Right lobe of liver (tissue), 6 donors: ENCODE results near the gene IGF2R. TPM values are rescaled to one million over a fixed set of nuclear protein-coding genes. Genes with fewer than 3 reads are reported as not detected.
A peak's percentile ranks its signal among the peaks of the same experiment; 100 is the strongest.

ENCODE experiments used
- ATAC-seq, 4 donors: fragments of 200-7000 bp; cut with Tn5 transposase; one replicate each; pipeline ENCODE4 v1.9.1; 2020; ENCODE audit warnings: mild to moderate bottlenecking in 4 of 4, moderate library complexity in 4 of 4
- DNase-seq, 3 donors: peaks; one replicate each; pipeline ENCODE4 v3.0.0-alpha.2; 2020
- H3K27ac ChIP-seq, 3 donors: fragments of 200-600 bp; one replicate each; pipeline ENCODE4 v1.8.0; 2022
- H3K27me3 ChIP-seq, 2 donors: fragments of 200-600 bp; one replicate each; pipeline ENCODE4 v1.8.0; 2022
- H3K36me3 ChIP-seq, 4 donors: fragments of 200-600 bp; sonication (generic) in 1 of 4; one replicate each; pipeline versions ENCODE4 v1.5.1 to v1.8.0; 2017 to 2022; ENCODE audit warnings: control low read depth in 1 of 4
- H3K4me1 ChIP-seq, 4 donors: fragments of 200-600 bp; sonication (generic) in 1 of 4; one replicate each; pipeline versions ENCODE4 v1.5.1 to v1.8.0; 2017 to 2022; ENCODE audit warnings: control low read depth in 1 of 4
- H3K4me3 ChIP-seq, 3 donors: fragments of 200-600 bp; one replicate each; pipeline ENCODE4 v1.8.0; 2022
- H3K9me3 ChIP-seq, 4 donors: fragments of 200-600 bp; sonication (generic) in 1 of 4; one replicate each; pipeline versions ENCODE4 v1.5.1 to v1.8.0; 2017 to 2022; ENCODE audit warnings: control low read depth in 1 of 4
- POLR2A ChIP-seq: fragments of 450-650 bp; IDR thresholded peaks from one replicate; pipeline ENCODE4 v1.6.1; 2017; ENCODE audit warnings: antibody characterized with exemption, mild to moderate bottlenecking
- WGBS: methylation state at CpG from one replicate; pipeline ENCODE4 v1.1.6; 2018; ENCODE audit warnings: low coverage, low lambda C conversion rate; ENCODE audit not compliant: insufficient coverage; ENCODE audit errors: missing lambda C conversion rate; 5-methylcytosine and 5-hydroxymethylcytosine counted together
- intact Hi-C, 2 donors: fragments of 100-400 bp; cut with DNase I; formaldehyde crosslinking; loops; one replicate each; pipeline versions ENCODE4 v1.11.2 to v1.14.1; 2022
- total RNA-seq, 6 experiments: library from RNA; depleted of rRNA in 2 of 6; stranded (reverse); fragments of >200 nt in 2 of 6; fragmentation: NEBNext Ultra II Directional in 3 of 6; extraction: Animal tissue kit (Norgen Biotek cat#: 25700) in 3 of 6; gene quantifications; one replicate each; pipeline versions ENCODE4 v1.1.0 to v1.2.4, GENCODE V29; 2016 to 2023
- TF ChIP-seq, protein P1 (sequence below), 4 donors: fragments of 200-600 bp in 3 of 4; fragments of 450-650 bp in 1 of 4; IDR thresholded peaks; one replicate each; pipeline versions ENCODE4 v1.5.1 to v1.8.0; 2016 to 2022; ENCODE audit warnings: antibody characterized with exemption in 4 of 4, mild to moderate bottlenecking in 2 of 4
- donor health status: DM: no; HTN: yes; CAD: no.
- donor health status: DM: no; HTN: no; CAD: no.
- donor health status: DM: no; HTN: no; CAD: no.
- donor health status: DM: no; HTN: yes; CAD: no.
- donor health status: DM: no; HTN: yes; CAD: no.

Gene IGF2R
- total RNA-seq, 6 experiments from 2014 or later, result 50.3 to 81.0 (median 67.1) TPM

- H3K4me1 ChIP-seq, result peaks cover 0 to 59% (median 20%) of the 10 kb centered on the region in 4 donors
- no peaks in the 10 kb centered on the region for H3K27me3 ChIP-seq
- intact Hi-C loops, result no loop called here
- no peaks in the 10 kb centered on the region for H3K9me3 ChIP-seq
- H3K27ac ChIP-seq, result peak overlapping the region; percentile 56 to 74 (median 66)
- peak; percentile 54 to 70 (median 64) for ATAC-seq
- DNase-seq, result peak in 1 of 3 donors; percentile 23
- no peaks in the 10 kb centered on the region for H3K36me3 ChIP-seq
- TF ChIP-seq POLR2A, result no peak
- TF ChIP-seq, protein P1, sequence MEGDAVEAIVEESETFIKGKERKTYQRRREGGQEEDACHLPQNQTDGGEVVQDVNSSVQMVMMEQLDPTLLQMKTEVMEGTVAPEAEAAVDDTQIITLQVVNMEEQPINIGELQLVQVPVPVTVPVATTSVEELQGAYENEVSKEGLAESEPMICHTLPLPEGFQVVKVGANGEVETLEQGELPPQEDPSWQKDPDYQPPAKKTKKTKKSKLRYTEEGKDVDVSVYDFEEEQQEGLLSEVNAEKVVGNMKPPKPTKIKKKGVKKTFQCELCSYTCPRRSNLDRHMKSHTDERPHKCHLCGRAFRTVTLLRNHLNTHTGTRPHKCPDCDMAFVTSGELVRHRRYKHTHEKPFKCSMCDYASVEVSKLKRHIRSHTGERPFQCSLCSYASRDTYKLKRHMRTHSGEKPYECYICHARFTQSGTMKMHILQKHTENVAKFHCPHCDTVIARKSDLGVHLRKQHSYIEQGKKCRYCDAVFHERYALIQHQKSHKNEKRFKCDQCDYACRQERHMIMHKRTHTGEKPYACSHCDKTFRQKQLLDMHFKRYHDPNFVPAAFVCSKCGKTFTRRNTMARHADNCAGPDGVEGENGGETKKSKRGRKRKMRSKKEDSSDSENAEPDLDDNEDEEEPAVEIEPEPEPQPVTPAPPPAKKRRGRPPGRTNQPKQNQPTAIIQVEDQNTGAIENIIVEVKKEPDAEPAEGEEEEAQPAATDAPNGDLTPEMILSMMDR (IDR thresholded peaks at IDR 0.05), result no peak
- 14% methylated on average over 6 of the region's 6 CpGs for WGBS
- no peak overlapping the region for H3K4me3 ChIP-seq
Measured at GRCh38 chr6:159982731-159983506, 14.0 kb downstream of the IGF2R start.

- Histone ChIP-seq H3K9me3 (no peaks in the 10 kb centered on the region), H3K36me3 (no peaks in the 10 kb centered on the region), H3K27ac (peak overlapping the region; percentile 47 to 66 (median 56)), H3K27me3 (no peaks in the 10 kb centered on the region), H3K4me3 (no peak overlapping the region), H3K4me1 (peaks cover 0 to 65% (median 20%) of the 10 kb centered on the region in 4 donors)
- intact Hi-C loops, result no loop called here
- ATAC-seq (peak; percentile 21 to 37 (median 32)), DNase-seq (no peak)
- TF ChIP-seq, protein P1 (IDR thresholded peaks at IDR 0.05), result no peak
- no peak for TF ChIP-seq POLR2A
- WGBS, result 6% methylated on average over 2 of the region's 2 CpGs
Measured at GRCh38 chr6:159983641-159984080, 14.8 kb downstream of the IGF2R start.

DNA sequence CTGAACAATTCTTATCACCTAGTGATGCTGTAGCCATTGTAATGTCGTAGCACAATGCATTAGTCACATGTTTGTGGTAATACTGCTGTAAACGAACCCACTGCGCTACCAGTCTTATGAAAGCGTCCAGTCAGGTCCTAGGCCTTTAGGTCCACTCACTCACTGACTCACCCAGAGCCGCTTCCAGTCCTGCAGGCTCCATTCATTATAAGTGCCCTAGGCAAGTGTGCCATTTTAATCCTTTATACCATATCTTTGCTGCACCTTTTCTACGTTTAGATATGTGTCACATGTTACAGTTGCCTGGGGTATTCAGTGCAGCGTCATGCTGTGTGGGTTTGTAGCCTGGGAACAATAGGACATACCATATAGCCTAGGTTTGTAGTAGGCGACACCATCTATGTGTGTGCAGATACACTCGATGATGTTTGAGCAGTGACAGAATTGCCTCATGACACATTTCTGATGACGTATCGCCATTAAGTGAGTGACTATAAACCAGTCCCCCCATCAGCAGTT lies 15.4 kb downstream of the IGF2R start:
- Histone ChIP-seq H3K4me3 (no peak overlapping the region), H3K36me3 (no peaks in the 10 kb centered on the region), H3K27me3 (no peaks in the 10 kb centered on the region), H3K4me1 (peaks cover 0 to 68% (median 22%) of the 10 kb centered on the region in 4 donors), H3K27ac (peak overlapping the region in 2 of 3 donors; percentile 47 to 56), H3K9me3 (no peaks in the 10 kb centered on the region)
- TF ChIP-seq, protein P1 (IDR thresholded peaks at IDR 0.05), result no peak
- TF ChIP-seq POLR2A, result no peak
- 85% methylated on average over 11 of the region's 11 CpGs for WGBS
- DNase-seq (no peak), ATAC-seq (no peak)
- intact Hi-C loops, result no loop called here

DNA sequence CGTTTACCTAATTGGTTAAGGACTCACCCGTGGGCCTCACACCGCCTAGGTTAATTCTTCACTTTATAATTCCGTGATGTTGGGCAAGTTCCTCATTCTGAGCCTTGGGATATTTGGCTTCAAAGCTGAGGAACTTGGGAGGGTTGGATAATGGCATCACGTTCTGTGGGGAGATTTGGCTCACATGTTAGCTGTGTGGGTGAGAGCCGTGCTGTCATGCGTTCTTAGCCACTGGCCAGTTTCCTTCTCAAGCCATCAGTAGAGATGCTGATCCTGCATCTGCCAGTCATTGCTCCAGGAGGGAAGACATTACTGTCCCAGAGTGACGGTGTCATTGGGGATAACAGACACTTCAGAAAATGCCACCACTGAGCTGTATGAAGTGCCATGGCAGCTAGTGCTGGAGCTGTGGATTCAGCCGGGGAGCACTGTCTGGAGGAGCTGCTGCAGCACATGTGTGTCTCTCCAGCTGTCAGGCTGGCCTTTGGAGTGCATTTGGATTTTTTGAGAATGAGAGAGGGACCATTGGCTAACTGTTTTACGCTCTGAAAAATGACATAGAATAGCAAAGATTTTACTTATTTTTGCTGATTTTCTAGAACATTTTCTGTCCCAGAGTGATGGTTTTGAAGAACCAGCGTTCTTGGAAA lies 16.5 kb downstream of the IGF2R start:
- H3K9me3 ChIP-seq, result no peaks in the 10 kb centered on the region
- 83% methylated on average over 9 of the region's 11 CpGs for WGBS
- DNase-seq (no peak), ATAC-seq (no peak)
- no peaks in the 10 kb centered on the region for H3K27me3 ChIP-seq
- no peak for TF ChIP-seq POLR2A
- H3K36me3 ChIP-seq, result no peaks in the 10 kb centered on the region
- H3K27ac ChIP-seq, result peak overlapping the region in 1 of 3 donors; percentile 11
- peaks cover 0 to 77% (median 23%) of the 10 kb centered on the region in 4 donors for H3K4me1 ChIP-seq
- no peak overlapping the region for H3K4me3 ChIP-seq
- intact Hi-C loops, result no loop called here
